Measurements from ENCODE around the gene SLC6A5.

Gene SLC6A5

DNA sequence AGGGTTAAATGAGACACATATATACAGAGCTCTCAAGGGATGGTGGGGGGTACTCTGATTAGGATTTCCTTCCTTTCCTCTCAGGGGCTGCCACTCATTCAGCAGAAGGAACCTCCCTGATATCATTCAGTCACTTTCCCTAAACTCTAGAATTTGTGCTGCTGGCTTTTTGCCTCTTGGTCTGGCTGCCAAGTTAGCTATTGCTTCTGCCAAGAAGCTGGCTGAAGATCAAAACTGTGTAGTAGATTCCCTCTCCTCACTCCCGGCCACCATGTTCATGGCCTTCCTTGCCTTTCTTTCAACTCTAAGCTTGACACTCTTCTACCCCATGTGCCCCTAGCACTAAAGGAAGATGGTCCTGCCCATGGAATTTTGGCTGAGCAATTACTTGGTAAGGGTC lies 18.7 kb downstream of the SLC6A5 start (continued):
- TF ChIP-seq, protein P1, sequence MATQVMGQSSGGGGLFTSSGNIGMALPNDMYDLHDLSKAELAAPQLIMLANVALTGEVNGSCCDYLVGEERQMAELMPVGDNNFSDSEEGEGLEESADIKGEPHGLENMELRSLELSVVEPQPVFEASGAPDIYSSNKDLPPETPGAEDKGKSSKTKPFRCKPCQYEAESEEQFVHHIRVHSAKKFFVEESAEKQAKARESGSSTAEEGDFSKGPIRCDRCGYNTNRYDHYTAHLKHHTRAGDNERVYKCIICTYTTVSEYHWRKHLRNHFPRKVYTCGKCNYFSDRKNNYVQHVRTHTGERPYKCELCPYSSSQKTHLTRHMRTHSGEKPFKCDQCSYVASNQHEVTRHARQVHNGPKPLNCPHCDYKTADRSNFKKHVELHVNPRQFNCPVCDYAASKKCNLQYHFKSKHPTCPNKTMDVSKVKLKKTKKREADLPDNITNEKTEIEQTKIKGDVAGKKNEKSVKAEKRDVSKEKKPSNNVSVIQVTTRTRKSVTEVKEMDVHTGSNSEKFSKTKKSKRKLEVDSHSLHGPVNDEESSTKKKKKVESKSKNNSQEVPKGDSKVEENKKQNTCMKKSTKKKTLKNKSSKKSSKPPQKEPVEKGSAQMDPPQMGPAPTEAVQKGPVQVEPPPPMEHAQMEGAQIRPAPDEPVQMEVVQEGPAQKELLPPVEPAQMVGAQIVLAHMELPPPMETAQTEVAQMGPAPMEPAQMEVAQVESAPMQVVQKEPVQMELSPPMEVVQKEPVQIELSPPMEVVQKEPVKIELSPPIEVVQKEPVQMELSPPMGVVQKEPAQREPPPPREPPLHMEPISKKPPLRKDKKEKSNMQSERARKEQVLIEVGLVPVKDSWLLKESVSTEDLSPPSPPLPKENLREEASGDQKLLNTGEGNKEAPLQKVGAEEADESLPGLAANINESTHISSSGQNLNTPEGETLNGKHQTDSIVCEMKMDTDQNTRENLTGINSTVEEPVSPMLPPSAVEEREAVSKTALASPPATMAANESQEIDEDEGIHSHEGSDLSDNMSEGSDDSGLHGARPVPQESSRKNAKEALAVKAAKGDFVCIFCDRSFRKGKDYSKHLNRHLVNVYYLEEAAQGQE (tag by site-specific recombination; IDR thresholded peaks at IDR 0.05), result no peak
- TF ChIP-seq ZNF610 (tag by site-specific recombination; IDR thresholded peaks at IDR 0.05; ENCODE audit: borderline replicate concordance), result no peak
- TF ChIP-seq ZNF174 (tag by site-specific recombination; IDR thresholded peaks at IDR 0.05), result no peak
- TF ChIP-seq, protein P2, sequence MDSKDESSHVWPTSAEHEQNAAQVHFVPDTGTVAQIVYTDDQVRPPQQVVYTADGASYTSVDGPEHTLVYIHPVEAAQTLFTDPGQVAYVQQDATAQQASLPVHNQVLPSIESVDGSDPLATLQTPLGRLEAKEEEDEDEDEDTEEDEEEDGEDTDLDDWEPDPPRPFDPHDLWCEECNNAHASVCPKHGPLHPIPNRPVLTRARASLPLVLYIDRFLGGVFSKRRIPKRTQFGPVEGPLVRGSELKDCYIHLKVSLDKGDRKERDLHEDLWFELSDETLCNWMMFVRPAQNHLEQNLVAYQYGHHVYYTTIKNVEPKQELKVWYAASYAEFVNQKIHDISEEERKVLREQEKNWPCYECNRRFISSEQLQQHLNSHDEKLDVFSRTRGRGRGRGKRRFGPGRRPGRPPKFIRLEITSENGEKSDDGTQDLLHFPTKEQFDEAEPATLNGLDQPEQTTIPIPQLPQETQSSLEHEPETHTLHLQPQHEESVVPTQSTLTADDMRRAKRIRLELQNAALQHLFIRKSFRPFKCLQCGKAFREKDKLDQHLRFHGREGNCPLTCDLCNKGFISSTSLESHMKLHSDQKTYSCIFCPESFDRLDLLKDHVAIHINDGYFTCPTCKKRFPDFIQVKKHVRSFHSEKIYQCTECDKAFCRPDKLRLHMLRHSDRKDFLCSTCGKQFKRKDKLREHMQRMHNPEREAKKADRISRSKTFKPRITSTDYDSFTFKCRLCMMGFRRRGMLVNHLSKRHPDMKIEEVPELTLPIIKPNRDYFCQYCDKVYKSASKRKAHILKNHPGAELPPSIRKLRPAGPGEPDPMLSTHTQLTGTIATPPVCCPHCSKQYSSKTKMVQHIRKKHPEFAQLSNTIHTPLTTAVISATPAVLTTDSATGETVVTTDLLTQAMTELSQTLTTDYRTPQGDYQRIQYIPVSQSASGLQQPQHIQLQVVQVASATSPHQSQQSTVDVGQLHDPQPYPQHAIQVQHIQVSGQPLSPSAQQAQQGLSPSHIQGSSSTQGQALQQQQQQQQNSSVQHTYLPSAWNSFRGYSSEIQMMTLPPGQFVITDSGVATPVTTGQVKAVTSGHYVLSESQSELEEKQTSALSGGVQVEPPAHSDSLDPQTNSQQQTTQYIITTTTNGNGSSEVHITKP (tag by site-specific recombination; IDR thresholded peaks at IDR 0.05), result no peak
- TF ChIP-seq ZNF549 (tag by site-specific recombination; IDR thresholded peaks at IDR 0.05), result no peak

- CTCF ChIA-PET, result no interaction called here
- POLR2A ChIA-PET, result no interaction called here
Observed at GRCh38 chr11:20620988-20621387, 21.6 kb downstream of the SLC6A5 start.

GRCh38 chr11:20621679-20622078 lies 22.3 kb downstream of the SLC6A5 start:
- Histone ChIP-seq H3K36me3 (ENCODE audit: control insufficient read depth in 2 of 2, insufficient read depth in 1 of 2, low read length in 2 of 2) (no peaks in the 10 kb centered on the region), H3K4me1 (ENCODE audit: control insufficient read depth, insufficient read depth, low read length) (no peaks in the 10 kb centered on the region), H3K27ac (ENCODE audit: extremely low read depth, low read depth, low read length) (no peak overlapping the region), H3K4me3 (ENCODE audit: low read depth, low read length) (no peak overlapping the region), H3K9me3 (ENCODE audit: control insufficient read depth, insufficient read depth, low read depth, low read length) (no peaks in the 10 kb centered on the region)
- POLR2A ChIA-PET, result no interaction called here
- no peak for TF ChIP-seq SP2 (tag by site-specific recombination; IDR thresholded peaks at IDR 0.05)
- no peak for TF ChIP-seq ZFP69B (tag by site-specific recombination; IDR thresholded peaks at IDR 0.05)
- no peak for TF ChIP-seq ZNF670 (tag by site-specific recombination; IDR thresholded peaks at IDR 0.05; ENCODE audit: low read depth)
- no peak for TF ChIP-seq ZNF202 (tag by site-specific recombination; IDR thresholded peaks at IDR 0.05; ENCODE audit: borderline replicate concordance)
- TF ChIP-seq, protein P3, sequence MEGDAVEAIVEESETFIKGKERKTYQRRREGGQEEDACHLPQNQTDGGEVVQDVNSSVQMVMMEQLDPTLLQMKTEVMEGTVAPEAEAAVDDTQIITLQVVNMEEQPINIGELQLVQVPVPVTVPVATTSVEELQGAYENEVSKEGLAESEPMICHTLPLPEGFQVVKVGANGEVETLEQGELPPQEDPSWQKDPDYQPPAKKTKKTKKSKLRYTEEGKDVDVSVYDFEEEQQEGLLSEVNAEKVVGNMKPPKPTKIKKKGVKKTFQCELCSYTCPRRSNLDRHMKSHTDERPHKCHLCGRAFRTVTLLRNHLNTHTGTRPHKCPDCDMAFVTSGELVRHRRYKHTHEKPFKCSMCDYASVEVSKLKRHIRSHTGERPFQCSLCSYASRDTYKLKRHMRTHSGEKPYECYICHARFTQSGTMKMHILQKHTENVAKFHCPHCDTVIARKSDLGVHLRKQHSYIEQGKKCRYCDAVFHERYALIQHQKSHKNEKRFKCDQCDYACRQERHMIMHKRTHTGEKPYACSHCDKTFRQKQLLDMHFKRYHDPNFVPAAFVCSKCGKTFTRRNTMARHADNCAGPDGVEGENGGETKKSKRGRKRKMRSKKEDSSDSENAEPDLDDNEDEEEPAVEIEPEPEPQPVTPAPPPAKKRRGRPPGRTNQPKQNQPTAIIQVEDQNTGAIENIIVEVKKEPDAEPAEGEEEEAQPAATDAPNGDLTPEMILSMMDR (tag by site-specific recombination; IDR thresholded peaks at IDR 0.05), result no peak
- TF ChIP-seq, protein P4, sequence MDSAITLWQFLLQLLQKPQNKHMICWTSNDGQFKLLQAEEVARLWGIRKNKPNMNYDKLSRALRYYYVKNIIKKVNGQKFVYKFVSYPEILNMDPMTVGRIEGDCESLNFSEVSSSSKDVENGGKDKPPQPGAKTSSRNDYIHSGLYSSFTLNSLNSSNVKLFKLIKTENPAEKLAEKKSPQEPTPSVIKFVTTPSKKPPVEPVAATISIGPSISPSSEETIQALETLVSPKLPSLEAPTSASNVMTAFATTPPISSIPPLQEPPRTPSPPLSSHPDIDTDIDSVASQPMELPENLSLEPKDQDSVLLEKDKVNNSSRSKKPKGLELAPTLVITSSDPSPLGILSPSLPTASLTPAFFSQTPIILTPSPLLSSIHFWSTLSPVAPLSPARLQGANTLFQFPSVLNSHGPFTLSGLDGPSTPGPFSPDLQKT (IDR thresholded peaks at IDR 0.05; ENCODE audit: borderline replicate concordance, low read depth, low read length), result no peak
- no peak for TF ChIP-seq ZNF302 (tag by site-specific recombination; IDR thresholded peaks at IDR 0.05; ENCODE audit: low read depth)
- TF ChIP-seq SALL2 (tag by site-specific recombination; IDR thresholded peaks at IDR 0.05; ENCODE audit: borderline replicate concordance), result no peak
- no peak for TF ChIP-seq ZBTB7A (tag by site-specific recombination; IDR thresholded peaks at IDR 0.05; ENCODE audit: low read depth)
- TF ChIP-seq ZNF830 (tag by site-specific recombination; IDR thresholded peaks at IDR 0.05; ENCODE audit: low read depth), result no peak
- TF ChIP-seq ZNF132 (tag by site-specific recombination; IDR thresholded peaks at IDR 0.05; ENCODE audit: borderline replicate concordance), result no peak
- no peak for TF ChIP-seq ZNF596 (tag by site-specific recombination; IDR thresholded peaks at IDR 0.05)
- TF ChIP-seq ZNF600 (tag by site-specific recombination; IDR thresholded peaks at IDR 0.05), result no peak
- TF ChIP-seq ZNF175 (tag by site-specific recombination; IDR thresholded peaks at IDR 0.05), result no peak
- no peak for TF ChIP-seq ZNF155 (tag by site-specific recombination; IDR thresholded peaks at IDR 0.05)
- no peak for TF ChIP-seq ZNF174 (tag by site-specific recombination; IDR thresholded peaks at IDR 0.05)
- CTCF ChIA-PET, result no interaction called here

More at GRCh38 chr11:20620988-20621387, 21.6 kb downstream of the SLC6A5 start:
- H3K4me1 ChIP-seq (ENCODE audit: control insufficient read depth, insufficient read depth, low read length), result no peaks in the 10 kb centered on the region
- no peaks in the 10 kb centered on the region for H3K36me3 ChIP-seq (ENCODE audit: control insufficient read depth in 2 of 2, insufficient read depth in 1 of 2, low read length in 2 of 2)
- no peaks in the 10 kb centered on the region for H3K9me3 ChIP-seq (ENCODE audit: control insufficient read depth, insufficient read depth, low read depth, low read length)
- TF ChIP-seq, protein P5, sequence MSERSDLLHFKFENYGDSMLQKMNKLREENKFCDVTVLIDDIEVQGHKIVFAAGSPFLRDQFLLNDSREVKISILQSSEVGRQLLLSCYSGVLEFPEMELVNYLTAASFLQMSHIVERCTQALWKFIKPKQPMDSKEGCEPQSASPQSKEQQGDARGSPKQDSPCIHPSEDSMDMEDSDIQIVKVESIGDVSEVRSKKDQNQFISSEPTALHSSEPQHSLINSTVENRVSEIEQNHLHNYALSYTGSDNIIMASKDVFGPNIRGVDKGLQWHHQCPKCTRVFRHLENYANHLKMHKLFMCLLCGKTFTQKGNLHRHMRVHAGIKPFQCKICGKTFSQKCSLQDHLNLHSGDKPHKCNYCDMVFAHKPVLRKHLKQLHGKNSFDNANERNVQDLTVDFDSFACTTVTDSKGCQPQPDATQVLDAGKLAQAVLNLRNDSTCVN (tag by site-specific recombination; optimal IDR thresholded peaks at IDR 0.05), result no peak
- TF ChIP-seq ZNF112 (tag by site-specific recombination; IDR thresholded peaks at IDR 0.05) (no peak), ZNF416 (tag by site-specific recombination; IDR thresholded peaks at IDR 0.05) (no peak), ZNF792 (tag by site-specific recombination; IDR thresholded peaks at IDR 0.05) (no peak), ZIC2 (tag by site-specific recombination; IDR thresholded peaks at IDR 0.05) (no peak), KLF1 (tag by site-specific recombination; IDR thresholded peaks at IDR 0.05) (no peak), ZNF549 (tag by site-specific recombination; IDR thresholded peaks at IDR 0.05) (no peak)
- H3K4me3 ChIP-seq (ENCODE audit: low read depth, low read length), result no peak overlapping the region
- H3K27ac ChIP-seq (ENCODE audit: extremely low read depth, low read depth, low read length), result no peak overlapping the region
